CD8-positive, alpha-beta memory T cell (primary cell): ENCODE results near the gene NOL4L. TPM values are rescaled to one million over a fixed set of nuclear protein-coding genes. Genes with fewer than 3 reads are reported as not detected.

Experiments used
- CTCF ChIA-PET: fragments of 350-600 bp; sonication (Branson Sonifier 250); formaldehyde crosslinking; loops from one replicate; lab custom pipeline; 2021; ENCODE audit warnings: antibody characterized with exemption; lab: Charles Lee
- POLR2A ChIA-PET: fragments of 350-600 bp; sonication (Branson Sonifier 250); formaldehyde crosslinking; loops from one replicate; lab custom pipeline; 2021; ENCODE audit warnings: antibody characterized with exemption; lab: Charles Lee
- DNase-seq, 5 donors: peaks; one replicate each; pipeline versions ENCODE4 v3.0.0 to v3.0.0-alpha.2; 2020 to 2022; ENCODE audit warnings: mixed read lengths in 1 of 5
- H3K27ac ChIP-seq: one replicate; pipeline ENCODE4 v1.7.0; 2013; ENCODE audit warnings: low read depth, mild to moderate bottlenecking, low read length, moderate library complexity
- H3K27me3 ChIP-seq: 2 replicates; pipeline ENCODE4 v1.7.0; 2013; ENCODE audit warnings: low read length, mild to moderate bottlenecking; ENCODE audit not compliant: insufficient read depth, poor library complexity, severe bottlenecking
- H3K36me3 ChIP-seq: 2 replicates; pipeline ENCODE4 v1.7.0; 2013; ENCODE audit warnings: mild to moderate bottlenecking, low read length, moderate library complexity; ENCODE audit not compliant: insufficient read depth
- H3K4me1 ChIP-seq: 2 replicates; pipeline ENCODE4 v1.7.0; 2013; ENCODE audit warnings: mild to moderate bottlenecking, low read length, moderate library complexity; ENCODE audit not compliant: insufficient read depth
- H3K4me3 ChIP-seq: 2 replicates; pipeline ENCODE4 v1.7.0; 2013; ENCODE audit warnings: mild to moderate bottlenecking, low read length
- H3K9me3 ChIP-seq: 2 replicates; pipeline ENCODE4 v1.7.0; 2013; ENCODE audit warnings: mild to moderate bottlenecking, low read length
- H3K27ac Mint-ChIP-seq, 8 donors: one replicate each; pipeline ENCODE4 v1.8.0; 2020 to 2021; ENCODE audit warnings: mixed read lengths in 8 of 8, mild to moderate bottlenecking in 6 of 8, inconsistent platforms in 3 of 8, moderate library complexity in 3 of 8
- H3K27me3 Mint-ChIP-seq, 2 donors: one replicate each; pipeline ENCODE4 v1.8.0; 2020 to 2021; ENCODE audit warnings: mixed read lengths in 2 of 2, mild to moderate bottlenecking in 1 of 2, moderate library complexity in 1 of 2
- H3K36me3 Mint-ChIP-seq, 3 donors: one replicate each; pipeline ENCODE4 v1.8.0; 2020 to 2021; ENCODE audit warnings: mixed read lengths in 3 of 3, inconsistent platforms in 1 of 3, mild to moderate bottlenecking in 1 of 3
- H3K4me1 Mint-ChIP-seq, 3 donors: one replicate each; pipeline ENCODE4 v1.8.0; 2020 to 2021; ENCODE audit warnings: mixed read lengths in 3 of 3, inconsistent platforms in 1 of 3, mild to moderate bottlenecking in 1 of 3
- H3K4me3 Mint-ChIP-seq, 7 donors: one replicate each; pipeline ENCODE4 v1.8.0; 2020 to 2021; ENCODE audit warnings: mixed read lengths in 7 of 7, mild to moderate bottlenecking in 6 of 7, moderate library complexity in 4 of 7, inconsistent platforms in 2 of 7
- H3K9me3 Mint-ChIP-seq, 5 donors: one replicate each; pipeline ENCODE4 v1.8.0; 2020 to 2022; ENCODE audit warnings: mixed read lengths in 5 of 5, mild to moderate bottlenecking in 3 of 5, moderate library complexity in 2 of 5, inconsistent platforms in 1 of 5
- polyA plus RNA-seq: library from polyadenylated mRNA; unstranded; fragments of 300-500 nt; fragmentation: Illumina TruSeq; gene quantifications from one replicate; pipeline ENCODE4 v1.2.3, GENCODE V29; 2021
- total RNA-seq, 2 experiments: library from RNA; stranded (reverse); gene quantifications; one replicate each; pipeline ENCODE4 v1.2.3, GENCODE V29; 2021

NOL4L gene
- total and polyA plus RNA-seq, 3 experiments from 2014 or later, result 15.4 to 19.8 (median 15.8) TPM

DNA sequence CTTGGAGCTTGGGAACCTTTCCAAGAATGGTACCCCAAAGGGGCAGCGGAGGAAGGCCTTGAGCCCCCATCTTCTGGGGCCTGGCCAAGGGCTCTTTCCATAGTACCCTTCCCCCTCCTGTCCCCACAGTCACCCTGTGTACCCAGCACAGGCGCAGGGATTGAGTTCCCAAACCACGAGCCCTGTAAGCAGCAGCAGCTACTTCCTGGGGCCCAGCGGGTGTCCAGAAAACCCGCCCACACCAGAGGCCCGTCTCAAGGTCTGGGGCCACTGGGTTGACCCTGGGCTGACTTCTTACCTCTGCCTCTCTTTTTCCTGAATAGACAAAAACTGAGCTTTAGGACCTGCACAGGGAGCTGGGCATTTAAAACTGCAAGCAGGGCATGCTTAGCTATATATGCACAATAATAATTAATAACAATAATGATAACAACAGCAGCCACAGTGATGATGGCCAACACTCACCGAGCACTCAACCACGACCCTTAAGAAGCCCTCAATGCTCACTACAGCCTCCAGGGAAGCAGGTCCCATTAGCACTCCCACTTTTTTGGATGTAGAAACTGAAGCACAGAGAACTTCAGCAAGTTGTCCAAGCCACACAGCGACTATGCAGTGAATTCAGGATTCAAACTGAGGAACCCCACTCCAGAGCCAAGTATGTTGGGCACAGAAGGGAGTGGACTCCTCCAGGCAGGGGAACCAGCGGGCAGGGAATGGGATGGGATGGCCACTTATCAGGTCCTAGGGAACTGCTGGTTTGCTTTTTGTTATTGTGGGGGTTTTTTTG lies 14.5 kb downstream of the NOL4L start:
- ChIA-PET POLR2A (no interaction called here), CTCF (interaction anchor here (1.3 to 1.7 kb wide), 3 partner anchors 10 to 82 kb away, joined by 4 to 5 read pairs (median 4); no protein-coding TSS in a partner anchor)
- Mint-ChIP-seq H3K4me1 (peaks cover 23 to 30% (median 28%) of the 10 kb centered on the region in 3 donors), H3K36me3 (peaks cover 0 to 4% (median 0%) of the 10 kb centered on the region in 3 donors), H3K9me3 (peaks cover 0 to 2% (median 0%) of the 10 kb centered on the region in 5 donors), H3K27ac (peak overlapping the region; percentile 49 to 97 (median 72)), H3K4me3 (peak overlapping the region in 3 of 7 donors; percentile 22 to 55 (median 26)), H3K27me3 (no peaks in the 10 kb centered on the region)
- Histone ChIP-seq H3K36me3 (peaks cover 4% of the 10 kb centered on the region), H3K27me3 (no peaks in the 10 kb centered on the region), H3K4me3 (no peak overlapping the region), H3K9me3 (no peaks in the 10 kb centered on the region), H3K27ac (peak overlapping the region; percentile 5), H3K4me1 (peaks cover 88% of the 10 kb centered on the region)
- DNase-seq, result no peak

GRCh38 chr20:32569380-32570305 lies 15.5 kb downstream of the NOL4L start:
- Mint-ChIP-seq H3K4me1 (peaks cover 28 to 33% (median 31%) of the 10 kb centered on the region in 3 donors), H3K27ac (peak overlapping the region in 7 of 8 donors; percentile 19 to 95 (median 77)), H3K36me3 (peaks cover 0 to 9% (median 0%) of the 10 kb centered on the region in 3 donors), H3K4me3 (peak overlapping the region in 5 of 7 donors; percentile 2 to 52 (median 35)), H3K27me3 (no peaks in the 10 kb centered on the region), H3K9me3 (peaks cover 0 to 2% (median 0%) of the 10 kb centered on the region in 5 donors)
- Histone ChIP-seq H3K9me3 (no peaks in the 10 kb centered on the region), H3K4me1 (peaks cover 79% of the 10 kb centered on the region), H3K27me3 (no peaks in the 10 kb centered on the region), H3K36me3 (peaks cover 4% of the 10 kb centered on the region), H3K4me3 (no peak overlapping the region), H3K27ac (no peak overlapping the region)
- ChIA-PET CTCF (interaction anchor here (1.3 to 1.7 kb wide), 4 partner anchors 11 to 83 kb away, joined by 3 to 5 read pairs (median 4); no protein-coding TSS in a partner anchor), POLR2A (no interaction called here)
- no peak for DNase-seq

- H3K9me3 Mint-ChIP-seq, result peaks cover 0 to 2% (median 0%) of the 10 kb centered on the region in 5 donors
- peaks cover 4% of the 10 kb centered on the region for H3K36me3 ChIP-seq
- H3K9me3 ChIP-seq, result no peaks in the 10 kb centered on the region
- peaks cover 29 to 34% (median 31%) of the 10 kb centered on the region in 3 donors for H3K4me1 Mint-ChIP-seq
- H3K27ac Mint-ChIP-seq, result peak overlapping the region in 7 of 8 donors; percentile 4 to 95 (median 77)
- CTCF ChIA-PET, result interaction anchor here (1.5 kb wide), 1 partner anchor 30 kb away, joined by 3 read pairs; no protein-coding TSS in a partner anchor
- peak overlapping the region in 5 of 7 donors; percentile 2 to 52 (median 35) for H3K4me3 Mint-ChIP-seq
- POLR2A ChIA-PET, result no interaction called here
- no peak for DNase-seq
- H3K27me3 ChIP-seq, result no peaks in the 10 kb centered on the region
- no peak overlapping the region for H3K27ac ChIP-seq
- H3K4me1 ChIP-seq, result peaks cover 73% of the 10 kb centered on the region
- no peaks in the 10 kb centered on the region for H3K27me3 Mint-ChIP-seq
- no peak overlapping the region for H3K4me3 ChIP-seq
- H3K36me3 Mint-ChIP-seq, result peaks cover 0 to 12% (median 0%) of the 10 kb centered on the region in 3 donors
Observed at GRCh38 chr20:32569018-32569379, 16.1 kb downstream of the NOL4L start.

DNA sequence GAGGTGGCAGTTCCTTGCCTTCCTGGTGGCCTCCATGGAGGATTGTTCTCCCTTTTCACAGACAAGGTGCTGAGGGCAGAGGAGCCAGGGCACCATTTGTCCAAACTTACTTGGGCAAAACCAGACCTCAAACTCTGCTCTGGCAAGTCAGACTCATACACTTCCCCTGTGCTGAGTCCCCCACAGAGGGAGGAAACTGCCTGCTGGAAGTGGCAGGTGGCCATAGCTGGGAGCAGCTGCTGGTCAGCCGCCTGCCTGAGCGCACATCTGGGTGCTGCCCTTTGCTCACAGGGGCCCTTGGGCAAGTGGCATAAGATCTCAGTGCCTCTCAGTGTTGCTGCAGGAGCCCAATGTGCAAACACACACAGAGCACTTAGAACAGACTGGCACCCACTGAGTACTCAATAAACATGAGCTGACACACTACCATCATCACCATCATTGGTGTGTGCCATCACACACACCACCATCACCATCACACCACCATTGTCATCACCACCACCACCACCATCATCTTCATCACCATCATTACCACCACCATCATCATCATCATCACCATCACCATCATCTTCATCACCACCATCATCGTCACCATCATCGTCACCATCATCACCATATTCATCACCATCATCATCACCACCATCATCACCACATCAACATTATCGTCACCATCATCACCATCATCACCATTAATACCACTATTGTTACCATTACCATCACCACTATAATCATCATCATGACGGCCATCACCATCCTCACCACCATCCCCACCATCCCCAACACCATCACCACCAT lies 17.6 kb downstream of the NOL4L start:
- H3K36me3 ChIP-seq, result no peaks in the 10 kb centered on the region
- peaks cover 0 to 2% (median 0%) of the 10 kb centered on the region in 5 donors for H3K9me3 Mint-ChIP-seq
- peaks cover 20 to 33% (median 22%) of the 10 kb centered on the region in 3 donors for H3K4me1 Mint-ChIP-seq
- H3K9me3 ChIP-seq, result no peaks in the 10 kb centered on the region
- no peaks in the 10 kb centered on the region for H3K27me3 ChIP-seq
- H3K27ac Mint-ChIP-seq, result no peak overlapping the region
- peaks cover 60% of the 10 kb centered on the region for H3K4me1 ChIP-seq
- no peak overlapping the region for H3K4me3 Mint-ChIP-seq
- no peaks in the 10 kb centered on the region for H3K27me3 Mint-ChIP-seq
- CTCF ChIA-PET, result no interaction called here
- no peak overlapping the region for H3K27ac ChIP-seq
- DNase-seq, result no peak
- POLR2A ChIA-PET, result no interaction called here
- H3K36me3 Mint-ChIP-seq, result peaks cover 0 to 10% (median under 1%) of the 10 kb centered on the region in 3 donors
- no peak overlapping the region for H3K4me3 ChIP-seq

GRCh38 chr20:32566379-32567374 lies 18.5 kb downstream of the NOL4L start:
- Histone ChIP-seq H3K4me3 (no peak overlapping the region), H3K27ac (no peak overlapping the region), H3K36me3 (no peaks in the 10 kb centered on the region), H3K27me3 (no peaks in the 10 kb centered on the region), H3K9me3 (no peaks in the 10 kb centered on the region), H3K4me1 (peaks cover 60% of the 10 kb centered on the region)
- POLR2A ChIA-PET, result no interaction called here
- Mint-ChIP-seq H3K27ac (peak overlapping the region in 4 of 8 donors; percentile 15 to 88 (median 70)), H3K4me3 (no peak overlapping the region), H3K36me3 (peaks cover 0 to 10% (median 1%) of the 10 kb centered on the region in 3 donors), H3K9me3 (peaks cover 0 to 2% (median 0%) of the 10 kb centered on the region in 5 donors), H3K4me1 (peaks cover 19 to 33% (median 21%) of the 10 kb centered on the region in 3 donors), H3K27me3 (no peaks in the 10 kb centered on the region)
- CTCF ChIA-PET, result interaction anchor here (1.0 kb wide), 1 partner anchor 84 kb away, joined by 3 read pairs; no protein-coding TSS in a partner anchor
- no peak for DNase-seq

GRCh38 chr20:32565735-32566032 lies 19.4 kb downstream of the NOL4L start:
- peak overlapping the region in 2 of 7 donors; percentile 44 to 63 for H3K4me3 Mint-ChIP-seq
- CTCF ChIA-PET, result interaction anchor here (1.0 kb wide), 1 partner anchor 85 kb away, joined by 3 read pairs; no protein-coding TSS in a partner anchor
- Histone ChIP-seq H3K9me3 (no peaks in the 10 kb centered on the region), H3K4me1 (peaks cover 60% of the 10 kb centered on the region), H3K27ac (no peak overlapping the region), H3K4me3 (no peak overlapping the region), H3K27me3 (no peaks in the 10 kb centered on the region), H3K36me3 (no peaks in the 10 kb centered on the region)
- POLR2A ChIA-PET, result no interaction called here
- H3K27ac Mint-ChIP-seq, result peak overlapping the region in 7 of 8 donors; percentile 44 to 88 (median 81)
- peaks cover 21 to 38% (median 24%) of the 10 kb centered on the region in 3 donors for H3K4me1 Mint-ChIP-seq
- H3K27me3 Mint-ChIP-seq, result no peaks in the 10 kb centered on the region
- peaks cover 0 to 10% (median 1%) of the 10 kb centered on the region in 3 donors for H3K36me3 Mint-ChIP-seq
- DNase-seq, result no peak
- H3K9me3 Mint-ChIP-seq, result peaks cover 0 to 2% (median 0%) of the 10 kb centered on the region in 5 donors
